HepG2 (cell line): ENCODE results near the gene ARAP3. TPM values are rescaled to one million over a fixed set of nuclear protein-coding genes. Genes with fewer than 3 reads are reported as not detected.

Experiments
- ATAC-seq: fragments of 200-7000 bp; cut with Tn5 transposase; 3 replicates; pipeline ENCODE4 v1.9.1; 2020; ENCODE audit warnings: mild to moderate bottlenecking, moderate library complexity
- BruUV-seq: library from RNA; stranded (reverse); fragments of 400-500 nt; replicated peaks from 2 replicates; lab custom pipeline; 2021; lab: Mats Ljungman, UMichigan
- CTCF ChIA-PET: fragments of 300-600 bp; formaldehyde crosslinking; extraction: SDS; loops from one replicate; lab custom pipeline; 2021; ENCODE audit warnings: low total read pairs, inconsistent platforms, low intra/inter-chr PET ratio; lab: Yijun Ruan, JAX
- POLR2A ChIA-PET: fragments of 350-600 bp; sonication (Branson Sonifier 250); formaldehyde crosslinking; loops from one replicate; lab custom pipeline; 2020; ENCODE audit warnings: antibody characterized with exemption, inconsistent platforms; lab: Yijun Ruan, JAX
- DNase-seq: peaks from one replicate; pipeline ENCODE4 v3.0.0-alpha.2; 2015; ENCODE audit warnings: low spot score
- FAIRE-seq: peaks from 3 replicates; lab custom pipeline; 2011; peaks lifted over from hg19 to GRCh38; lab: Jason Lieb, UNC
- H2AFZ ChIP-seq: one replicate; pipeline ENCODE4 v1.6.1; 2011; ENCODE audit warnings: low read length, inconsistent platforms
- H3K27ac ChIP-seq: fragments of 300-600 bp; 3 replicates; pipeline ENCODE4 v1.8.0; 2011; ENCODE audit warnings: mixed run types, mild to moderate bottlenecking, mixed read lengths, low read length, inconsistent platforms; ENCODE audit not compliant: insufficient read depth; ENCODE audit errors: extremely low read length
- H3K27me3 ChIP-seq, 2 experiments: fragments of 200-600 bp in 1 of 2; 2 replicates in 1 of 2; 3 replicates in 1 of 2; pipeline versions ENCODE4 v1.6.0 to v1.8.0; 2011; ENCODE audit warnings: low read length in 2 of 2, mild to moderate bottlenecking in 2 of 2, moderate library complexity in 2 of 2, inconsistent platforms in 1 of 2; ENCODE audit not compliant: insufficient read depth in 2 of 2, control insufficient read depth in 1 of 2
- H3K36me3 ChIP-seq, 2 experiments: fragments of 200-600 bp in 1 of 2; replicated peaks in 1 of 2; 2 replicates in 1 of 2; 3 replicates in 1 of 2; pipeline versions ENCODE4 v1.5.1 to v1.8.0; 2011; ENCODE audit warnings: low read length in 2 of 2, inconsistent platforms in 1 of 2; ENCODE audit not compliant: insufficient read depth in 2 of 2, control insufficient read depth in 1 of 2
- H3K4me1 ChIP-seq: 2 replicates; pipeline ENCODE4 v1.5.1; 2012; ENCODE audit warnings: low read length, inconsistent platforms; ENCODE audit not compliant: insufficient read depth
- H3K4me2 ChIP-seq: 2 replicates; pipeline ENCODE4 v1.6.0; 2011; ENCODE audit warnings: low read depth, low read length, inconsistent platforms
- H3K4me3 ChIP-seq, 3 experiments: fragments of 200-600 bp in 1 of 3; sonication (generic), shearing (Covaris generic) in 1 of 3; replicated peaks in 1 of 3; 2 replicates each; pipeline ENCODE4 v1.5.1; 2011 to 2016; ENCODE audit warnings: low read length in 3 of 3, inconsistent platforms in 2 of 3, low read depth in 2 of 3, mild to moderate bottlenecking in 2 of 3, control low read depth in 1 of 3, mixed read lengths in 1 of 3; ENCODE audit not compliant: insufficient read depth in 1 of 3
- H3K79me2 ChIP-seq: one replicate; pipeline ENCODE4 v1.6.1; 2011; ENCODE audit warnings: low read length, inconsistent platforms; ENCODE audit not compliant: insufficient read depth
- H3K9ac ChIP-seq: 2 replicates; pipeline ENCODE4 v1.6.0; 2011; ENCODE audit warnings: mild to moderate bottlenecking, low read depth, low read length, inconsistent platforms; ENCODE audit not compliant: insufficient read depth
- H3K9me3 ChIP-seq: 2 replicates; pipeline ENCODE4 v1.5.1; 2012; ENCODE audit warnings: mild to moderate bottlenecking, low read length
- H4K20me1 ChIP-seq: 2 replicates; pipeline ENCODE4 v1.6.0; 2011; ENCODE audit warnings: inconsistent platforms, mild to moderate bottlenecking, low read length, moderate library complexity; ENCODE audit not compliant: insufficient read depth
- GATAD2A ChIP-seq: IDR thresholded peaks from 2 replicates; pipeline ENCODE4 v1.6.1; 2016
- HDAC6 ChIP-seq: fragments of 200-600 bp; sonication (generic); IDR thresholded peaks from 2 replicates; pipeline ENCODE4 v1.7.0; 2017; ENCODE audit warnings: mild to moderate bottlenecking, antibody characterized with exemption, low read length, low read depth
- HOMEZ ChIP-seq: IDR thresholded peaks from 2 replicates; pipeline ENCODE4 v1.6.1; 2016; ENCODE audit warnings: low read depth
- NFIB ChIP-seq: sonication (generic); formaldehyde crosslinking; IDR thresholded peaks from 2 replicates; pipeline ENCODE4 v1.9.0; 2021; ENCODE audit warnings: missing genetic modification reagents, mild to moderate bottlenecking, borderline replicate concordance
- SAP130 ChIP-seq: IDR thresholded peaks from 2 replicates; pipeline ENCODE4 v1.6.1; 2016; ENCODE audit warnings: low read depth
- SMAD1 ChIP-seq: sonication (generic); formaldehyde crosslinking; IDR thresholded peaks from 2 replicates; pipeline ENCODE4 v1.4.0; 2020; ENCODE audit warnings: missing genetic modification reagents, low read depth, mild to moderate bottlenecking, borderline replicate concordance
- TBX2 ChIP-seq: sonication (generic); formaldehyde crosslinking; IDR thresholded peaks from 2 replicates; pipeline ENCODE4 v1.5.0; 2020; ENCODE audit warnings: missing genetic modification reagents, mild to moderate bottlenecking, borderline replicate concordance
- ZMYM2 ChIP-seq: sonication (generic); formaldehyde crosslinking; IDR thresholded peaks from 2 replicates; pipeline ENCODE4 v1.8.0; 2022; ENCODE audit warnings: mild to moderate bottlenecking, missing genetic modification reagents
- ZNF501 ChIP-seq: sonication (generic); formaldehyde crosslinking; IDR thresholded peaks from 2 replicates; pipeline ENCODE4 v1.5.1; 2020; ENCODE audit warnings: mild to moderate bottlenecking, moderate library complexity, missing genetic modification reagents
- ZNF598 ChIP-seq: sonication (generic); formaldehyde crosslinking; IDR thresholded peaks from 2 replicates; pipeline ENCODE4 v1.5.1; 2020; ENCODE audit warnings: mild to moderate bottlenecking, missing genetic modification reagents, borderline replicate concordance
- ZNF878 ChIP-seq: sonication (generic); formaldehyde crosslinking; IDR thresholded peaks from 2 replicates; pipeline ENCODE4 v1.8.1; 2023; ENCODE audit warnings: mild to moderate bottlenecking, missing genetic modification reagents, moderate library complexity
- WGBS: methylation state at CpG from one replicate; pipeline ENCODE4 v1.1.6; 2017; ENCODE audit warnings: low lambda C conversion rate; 5-methylcytosine and 5-hydroxymethylcytosine counted together
- in situ Hi-C: cut with HindIII; loops from 2 replicates; pipeline ENCODE4 v1.10.0; 2017; ENCODE audit warnings: low pct_unique_long_range_greater_than_20kb; ENCODE audit not compliant: extremely low pct_ligation_motif_present
- intact Hi-C: fragments of 100-400 bp; cut with micrococcal nuclease; formaldehyde crosslinking; loops from one replicate; pipeline ENCODE4 v1.10.0; 2022; ENCODE audit not compliant: unreplicated experiment
- polyA plus RNA-seq, 8 experiments: library from polyadenylated mRNA; depleted of rRNA in 3 of 8; stranded (reverse) in 7 of 8; unstranded in 1 of 8; fragments of >200 nt; fragmentation: Illumina TruSeq in 4 of 8; extraction: Trizol in 4 of 8; gene quantifications; 2 replicates each; pipeline versions ENCODE4 v1.2.1 to v1.2.3, GENCODE V29; 2011 to 2016; ENCODE audit warnings: low read depth in 4 of 8, missing spikeins in 1 of 8, mixed read lengths in 1 of 8; ENCODE audit not compliant: insufficient read depth in 1 of 8
- total RNA-seq, 5 experiments: library from RNA; depleted of rRNA; stranded (reverse); fragments of >200 nt; fragmentation: Illumina TruSeq; extraction: Trizol; gene quantifications; 2 replicates each; pipeline ENCODE4 v1.2.3, GENCODE V29; 2016; ENCODE audit warnings: low read depth in 1 of 5

Gene ARAP3
- total and polyA plus RNA-seq, 2 of the 13 experiments (the other 11 are each of a cell fraction or from before 2014, with no cell fraction given): 0.25 TPM; not detected in 1

DNA sequence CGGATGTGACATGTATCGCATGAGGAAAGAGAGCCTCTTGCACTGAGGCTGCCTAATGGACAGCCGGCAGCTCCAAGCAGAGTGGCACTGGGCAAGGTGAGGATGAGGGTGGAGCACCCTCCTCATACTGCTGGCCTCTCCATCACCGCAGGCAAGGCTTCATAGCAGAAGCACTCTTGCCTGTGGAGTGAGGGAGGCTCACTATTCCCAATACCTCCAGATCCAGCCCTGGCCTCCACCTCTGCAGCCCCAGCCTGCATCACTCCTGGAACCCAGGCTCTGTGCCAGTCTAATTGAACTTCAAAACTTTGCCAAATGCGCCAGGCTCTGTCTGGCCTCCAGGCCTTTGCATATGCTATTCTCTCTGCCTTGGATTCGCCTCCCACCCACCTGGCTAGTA is 29.7 kb upstream of the ARAP3 start:
- no peak overlapping the region for H3K27ac ChIP-seq
- POLR2A ChIA-PET: no interaction called here
- no peak for FAIRE-seq
- TF ChIP-seq ZMYM2 (CRISPR knock-in tag): no peak
- no peak for TF ChIP-seq HOMEZ (CRISPR knock-in tag)
- TF ChIP-seq TBX2 (CRISPR knock-in tag): no peak
- no peak for TF ChIP-seq HDAC6
- no peak for TF ChIP-seq SAP130
- no peak for TF ChIP-seq NFIB
- no peak for TF ChIP-seq ZNF598 (CRISPR knock-in tag)
- TF ChIP-seq SMAD1 (CRISPR knock-in tag): no peak
- no peak for TF ChIP-seq ZNF501 (CRISPR knock-in tag)
- no peak for TF ChIP-seq ZNF878 (CRISPR knock-in tag)
- no peak for TF ChIP-seq GATAD2A (CRISPR knock-in tag)
- TF ChIP-seq, all 625 proteins: peak for 0
- in situ Hi-C loops (no loop called here), intact Hi-C loops (no loop called here)
- DNase-seq (no peak), ATAC-seq (no peak)
- Histone ChIP-seq H4K20me1 (no peaks in the 10 kb centered on the region), H3K4me3 (no peak overlapping the region), H3K36me3 (no peaks in the 10 kb centered on the region), H2AFZ (no peak overlapping the region), H3K4me2 (no peak overlapping the region), H3K9ac (no peak overlapping the region), H3K79me2 (no peaks in the 10 kb centered on the region), H3K4me1 (peaks cover 10% of the 10 kb centered on the region), H3K27me3 (peaks cover 0 to 2% of the 10 kb centered on the region in 2 experiments; a peak in 1 of 5 replicates), H3K9me3 (no peaks in the 10 kb centered on the region)
- no TSS peak for BruUV-seq
- WGBS: 72% methylated on average over 6 of the region's 6 CpGs
- CTCF ChIA-PET: no interaction called here
